Activated naive CD4-positive, alpha-beta T cell treated with anti-CD3 and anti-CD28 coated beads, Interleukin-2, amount 50 U/mL, for 72 hours (primary cell): ENCODE results near the gene CTIF. TPM values are rescaled to one million over a fixed set of nuclear protein-coding genes. Genes with fewer than 3 reads are reported as not detected.
A peak's percentile ranks its signal among the peaks of the same experiment; 100 is the strongest.
"Not testable (repeated sequence)": the region's sequence is repeated elsewhere in the genome, so short reads cannot be mapped to it uniquely, and the experiment has no call there.

ENCODE experiments used
- ATAC-seq, 2 donors: fragments of 150-1000 bp; cut with Tn5 transposase; 2 replicates each; pipeline ENCODE4 v1.10.0; 2021; ENCODE audit warnings: mild to moderate bottlenecking in 2 of 2, moderate library complexity in 2 of 2
- DNase-seq, 2 donors: peaks; one replicate each; pipeline ENCODE4 v3.0.0; 2021 to 2022; ENCODE audit warnings: low spot score in 2 of 2
- H3K27ac Mint-ChIP-seq, 2 donors: one replicate each; pipeline ENCODE4 v1.8.0; 2022; ENCODE audit warnings: mild to moderate bottlenecking in 2 of 2, mixed read lengths in 2 of 2
- H3K36me3 Mint-ChIP-seq, 2 donors: one replicate each; pipeline ENCODE4 v1.8.0; 2022; ENCODE audit warnings: mixed read lengths in 2 of 2
- H3K9me3 Mint-ChIP-seq, 2 donors: one replicate each; pipeline ENCODE4 v1.8.0; 2022; ENCODE audit warnings: mixed read lengths in 2 of 2
- total RNA-seq, 2 donors: library from RNA; stranded (reverse); gene quantifications; one replicate each; pipeline ENCODE4 v1.2.3, GENCODE V29; 2022

Gene CTIF
- total RNA-seq, 2 donors from 2014 or later = 2.4 to 7.9 TPM

DNA sequence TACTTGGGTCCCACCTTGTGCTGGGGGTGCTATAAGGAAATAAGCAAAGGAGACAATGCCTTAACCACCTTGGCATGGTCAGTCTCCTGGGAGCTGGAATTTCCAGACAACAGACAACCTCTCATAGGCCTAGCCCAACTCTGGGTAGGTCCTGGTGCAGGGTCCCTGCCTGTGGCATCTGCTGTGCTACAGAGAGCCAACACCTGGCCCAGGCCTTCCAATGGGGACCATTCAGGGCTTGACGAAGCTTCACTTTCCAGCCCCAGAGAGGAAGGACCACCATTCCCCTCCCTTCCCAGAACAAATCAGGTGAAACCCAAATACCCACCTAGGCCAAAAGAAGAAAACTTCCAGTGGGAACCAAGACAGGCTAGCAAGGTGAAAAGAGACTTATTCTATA lies 329.1 kb downstream of the CTIF start:
- Mint-ChIP-seq H3K36me3 (peaks cover 0 to 4% of the 10 kb centered on the region in 2 donors), H3K27ac (peak overlapping the region in 1 of 2 donors; percentile 88), H3K9me3 (no peaks in the 10 kb centered on the region)
- no peak for DNase-seq
- ATAC-seq = peak in 1 of 2 donors; percentile 3

DNA sequence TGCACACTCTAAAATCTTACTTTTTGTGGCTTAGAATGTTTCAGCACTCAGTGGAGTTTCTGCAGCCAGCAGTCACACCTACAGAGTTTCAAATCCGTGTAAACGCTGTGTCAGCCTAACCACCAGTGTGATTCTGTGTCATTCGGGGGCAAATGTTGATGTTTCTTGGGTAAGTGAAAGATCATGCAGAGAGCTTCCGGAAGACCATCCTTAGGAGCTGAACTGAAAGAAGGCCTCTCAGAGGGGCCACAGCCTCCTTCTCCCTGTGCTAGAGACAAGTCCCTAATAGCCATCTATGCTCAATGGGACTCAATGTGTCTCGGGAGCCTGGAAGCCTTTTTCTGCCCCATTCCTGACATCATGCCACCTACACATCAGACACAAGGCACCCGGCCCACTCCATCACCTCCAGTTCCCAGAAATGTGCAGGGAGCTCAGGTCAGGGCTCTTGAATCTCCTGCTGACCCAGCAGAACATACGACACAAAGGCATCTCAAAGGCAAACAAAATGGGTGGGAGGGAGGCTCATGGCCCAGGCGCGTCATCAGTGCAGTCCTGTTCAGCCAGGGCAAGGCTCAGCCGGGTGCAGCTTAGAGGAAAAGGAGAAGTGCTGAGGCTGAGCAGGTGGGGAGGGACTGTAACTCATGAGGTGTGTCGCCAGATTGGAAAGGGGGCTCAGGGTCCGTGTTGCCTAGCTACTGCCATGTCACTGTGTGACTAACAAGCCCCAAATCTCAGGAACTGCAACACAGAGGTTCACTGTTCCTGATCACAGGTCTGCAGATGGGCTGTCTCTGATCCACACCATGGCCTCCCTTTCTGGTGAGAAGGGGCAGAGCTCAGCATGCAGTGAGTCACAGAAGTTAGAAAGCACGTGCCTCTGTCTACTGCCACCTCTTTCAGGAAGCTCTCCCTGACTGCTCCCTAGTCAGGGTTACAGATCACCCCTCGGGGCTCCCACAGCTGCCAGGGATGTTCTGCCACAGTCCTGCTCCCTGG lies 329.9 kb downstream of the CTIF start:
- peak; percentile 56 to 59 for DNase-seq
- peak overlapping the region; percentile 88 to 90 for H3K27ac Mint-ChIP-seq
- ATAC-seq = peak; percentile 73 to 88

DNA sequence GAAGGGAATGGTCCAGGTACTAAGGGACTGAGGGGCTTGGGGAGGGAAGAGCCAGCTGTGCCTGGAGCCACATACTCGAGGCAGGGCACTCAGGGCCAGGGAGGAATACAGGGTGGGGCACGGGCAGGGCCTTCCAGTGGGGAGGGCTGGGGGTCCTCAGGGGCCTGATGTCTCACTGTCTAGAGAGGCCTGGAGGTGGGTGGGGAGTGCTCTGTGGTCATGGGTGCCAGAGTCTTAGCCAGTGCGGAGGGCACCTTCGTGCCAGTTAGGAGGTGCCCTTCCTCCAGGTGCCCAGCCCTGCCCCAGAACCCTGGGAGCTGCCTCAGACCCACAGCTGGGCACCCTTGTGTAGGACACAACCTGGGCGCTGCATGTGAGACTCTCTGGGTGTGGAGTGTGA lies 330.8 kb downstream of the CTIF start:
- H3K36me3 Mint-ChIP-seq = no peaks in the 10 kb centered on the region
- no peaks in the 10 kb centered on the region for H3K9me3 Mint-ChIP-seq
- DNase-seq (no peak), ATAC-seq (no peak)
- H3K27ac Mint-ChIP-seq = peak overlapping the region in 1 of 2 donors; percentile 88

More for the DNA sequence above, 329.9 kb downstream of the CTIF start:
- H3K36me3 Mint-ChIP-seq = peaks cover 0 to under 1% of the 10 kb centered on the region in 2 donors
- no peaks in the 10 kb centered on the region for H3K9me3 Mint-ChIP-seq

DNA sequence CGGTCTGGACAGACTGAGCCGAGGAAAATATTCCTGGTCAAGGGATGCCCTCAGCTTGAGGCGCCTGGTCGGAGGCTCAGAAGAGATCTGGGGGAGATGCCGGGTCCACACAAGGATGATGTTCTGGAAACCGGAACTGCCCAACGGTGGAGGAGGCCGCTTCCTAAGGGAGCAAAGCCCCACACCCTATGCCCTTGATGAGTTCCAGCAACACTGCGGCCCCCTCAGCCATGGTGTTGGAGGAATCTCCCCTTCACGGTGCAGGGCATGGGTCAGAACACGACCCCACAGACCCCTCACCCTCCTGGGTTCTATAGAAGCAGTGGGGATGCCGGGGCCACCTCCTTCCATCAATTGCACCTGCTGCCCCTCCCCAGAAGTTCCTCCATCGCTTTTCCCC lies 332.1 kb downstream of the CTIF start:
- H3K27ac Mint-ChIP-seq, H3K9me3 Mint-ChIP-seq, DNase-seq, H3K36me3 Mint-ChIP-seq, ATAC-seq: not testable (repeated sequence)

DNA sequence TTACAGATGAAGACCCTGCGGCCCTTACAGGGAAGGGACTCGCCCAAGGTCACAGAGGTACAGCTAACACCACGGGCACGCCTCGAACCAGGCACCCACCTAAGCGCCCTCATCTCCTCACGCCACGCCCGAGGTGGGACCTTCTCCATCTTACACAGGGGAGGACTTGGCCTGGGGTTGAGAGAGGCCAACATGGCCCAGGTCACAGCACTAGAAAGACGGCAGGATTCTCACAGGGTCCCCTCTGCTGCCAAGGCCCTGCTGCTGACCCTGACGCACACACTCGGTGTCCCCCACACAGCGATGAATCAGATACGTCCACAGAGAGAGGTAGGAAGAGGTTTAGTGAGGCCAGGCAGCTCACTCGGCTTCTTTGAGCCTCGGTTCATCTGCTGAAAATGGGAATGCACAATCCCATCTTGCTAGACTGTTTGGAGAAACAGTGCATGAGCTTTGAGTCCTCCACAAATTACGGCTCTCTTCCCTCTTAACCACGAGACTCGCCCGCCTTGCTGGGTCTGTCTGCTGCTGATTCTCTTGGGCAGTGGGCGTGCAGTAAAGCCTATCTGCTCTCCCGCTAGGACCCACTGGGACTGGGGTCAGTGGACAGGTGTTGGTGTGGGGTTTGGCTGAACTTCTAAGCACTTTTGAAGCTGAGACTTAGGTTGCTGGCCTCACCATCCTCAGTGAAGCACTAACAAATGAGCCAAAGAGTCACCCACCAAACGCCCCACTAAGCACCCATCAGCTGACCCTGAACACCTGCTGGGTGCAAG lies 332.7 kb downstream of the CTIF start:
- Mint-ChIP-seq H3K27ac (no peak overlapping the region), H3K36me3 (no peaks in the 10 kb centered on the region), H3K9me3 (no peaks in the 10 kb centered on the region)
- no peak for ATAC-seq
- no peak for DNase-seq

DNA sequence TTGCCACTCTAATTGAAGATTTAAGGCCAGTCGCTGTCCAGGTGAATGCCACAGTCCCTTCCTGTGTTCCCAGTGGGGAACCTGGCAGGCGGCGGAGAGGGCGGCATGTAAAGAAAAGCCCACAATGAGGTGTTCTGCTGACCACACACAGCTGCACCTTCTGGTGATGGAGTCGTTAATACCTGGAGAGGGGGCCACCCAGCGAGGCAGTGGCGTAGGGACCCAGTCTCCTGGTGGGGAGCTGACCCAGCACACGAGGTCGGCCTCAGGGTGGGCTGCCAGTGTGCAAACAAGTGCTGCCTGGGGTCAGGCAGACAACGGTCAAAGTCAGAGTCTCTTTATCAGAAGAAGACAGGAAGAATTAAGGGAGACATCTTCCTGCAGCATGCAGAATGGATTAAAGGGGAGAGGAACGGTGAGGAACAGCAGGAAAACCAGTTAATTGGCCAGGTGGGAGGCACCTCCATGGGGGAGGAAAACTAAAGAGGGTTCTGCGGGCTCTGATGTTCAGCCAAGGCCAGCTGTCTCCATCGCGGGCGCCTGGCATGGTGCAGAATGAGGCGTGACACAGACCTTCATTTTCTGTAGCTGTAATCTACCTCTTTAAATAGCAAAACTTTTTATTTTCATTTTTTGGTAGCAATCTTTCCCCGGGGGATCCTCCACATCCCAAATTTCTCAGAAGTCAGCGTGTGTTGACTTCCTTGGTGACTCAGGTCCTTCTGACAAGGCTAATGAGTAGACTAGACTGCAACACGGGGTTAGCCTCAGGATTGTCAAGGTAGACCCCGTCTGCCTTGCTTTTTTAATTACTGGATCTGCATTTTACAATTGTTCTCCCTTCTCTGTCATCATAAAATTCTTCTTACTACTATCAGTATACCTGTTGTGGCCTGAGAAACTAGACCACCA lies 333.7 kb downstream of the CTIF start:
- Mint-ChIP-seq H3K36me3 (no peaks in the 10 kb centered on the region), H3K9me3 (no peaks in the 10 kb centered on the region), H3K27ac (no peak overlapping the region)
- ATAC-seq (no peak), DNase-seq (no peak)

DNA sequence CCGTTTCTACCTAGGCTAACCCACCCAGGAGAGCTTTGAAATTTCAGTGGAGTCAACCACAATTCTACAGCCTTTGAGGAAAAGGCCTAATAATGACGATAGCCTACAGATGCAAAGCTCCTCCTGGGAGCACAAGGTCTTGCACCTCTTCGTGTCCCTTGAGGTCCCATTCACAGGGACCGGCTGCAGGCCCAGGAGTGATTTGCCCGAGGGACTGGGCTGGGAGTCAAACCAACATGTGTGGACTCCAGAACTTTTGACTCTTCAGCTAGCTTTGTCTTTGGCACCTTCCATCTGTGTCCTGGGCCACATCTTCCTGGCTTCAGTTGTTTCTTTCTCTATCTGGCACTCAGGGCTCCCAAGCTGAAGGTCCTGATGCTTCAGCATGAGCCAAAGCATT lies 335.4 kb downstream of the CTIF start:
- DNase-seq = no peak
- Mint-ChIP-seq H3K36me3 (no peaks in the 10 kb centered on the region), H3K27ac (no peak overlapping the region), H3K9me3 (no peaks in the 10 kb centered on the region)
- ATAC-seq = no peak

DNA sequence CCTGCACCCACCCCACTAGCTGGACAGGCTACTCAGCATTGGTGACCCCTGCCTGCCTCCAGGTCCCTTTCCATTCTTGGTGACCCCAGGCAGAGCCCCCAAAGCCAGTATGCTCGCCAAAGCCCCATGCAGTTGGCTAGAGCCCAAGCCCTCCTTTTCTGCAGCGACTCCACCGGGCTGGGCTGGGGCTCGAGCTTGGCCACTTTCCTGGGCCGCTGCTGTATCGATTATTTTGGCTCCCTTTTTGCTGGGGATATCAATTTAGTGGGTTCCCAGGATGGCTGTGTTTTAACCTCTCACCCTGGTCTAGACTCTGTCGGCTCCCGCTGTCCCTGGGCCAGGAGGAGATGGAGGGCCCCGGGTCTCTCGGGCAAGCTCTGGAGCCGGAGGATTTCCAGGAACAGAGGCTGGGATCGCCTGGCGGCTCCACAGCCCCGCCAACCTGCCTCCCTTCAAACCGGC lies 335.9 kb downstream of the CTIF start:
- Mint-ChIP-seq H3K9me3 (no peaks in the 10 kb centered on the region), H3K27ac (no peak overlapping the region), H3K36me3 (no peaks in the 10 kb centered on the region)
- ATAC-seq (no peak), DNase-seq (no peak)

DNA sequence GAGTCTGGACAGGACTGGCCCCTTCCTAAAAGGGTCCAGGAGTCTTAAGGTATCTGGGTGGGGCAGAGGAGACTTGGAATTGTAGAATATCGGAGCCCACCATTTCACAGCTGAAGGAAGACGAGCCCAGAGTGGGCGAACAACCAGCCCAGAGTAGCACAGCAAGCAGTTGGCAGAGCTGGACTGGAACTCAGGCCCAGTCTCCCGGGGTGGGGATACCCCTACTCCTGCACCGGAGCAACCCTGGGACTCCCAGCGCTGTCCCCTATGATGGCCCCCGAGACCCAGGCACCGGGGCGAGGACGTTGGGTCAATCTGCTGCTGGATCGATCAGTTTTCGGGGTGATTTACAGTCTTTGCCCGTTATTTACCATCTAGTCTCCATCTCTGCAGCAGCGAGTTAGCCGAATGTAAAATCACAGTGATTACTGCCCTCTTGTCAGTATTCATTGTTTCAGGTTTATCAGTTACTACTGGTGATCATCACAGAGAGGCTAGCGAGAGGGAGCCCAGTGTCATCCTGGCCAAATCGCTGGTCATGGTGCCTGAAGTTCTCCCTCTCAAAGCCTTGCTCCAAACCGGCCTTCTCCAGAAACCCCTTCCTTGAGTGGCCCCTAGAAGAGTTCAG lies 336.6 kb downstream of the CTIF start:
- H3K27ac Mint-ChIP-seq = peak overlapping the region in 1 of 2 donors; percentile 65
- DNase-seq (no peak), ATAC-seq (no peak)
- no peaks in the 10 kb centered on the region for H3K36me3 Mint-ChIP-seq
- H3K9me3 Mint-ChIP-seq = peaks cover 0 to 4% of the 10 kb centered on the region in 2 donors

DNA sequence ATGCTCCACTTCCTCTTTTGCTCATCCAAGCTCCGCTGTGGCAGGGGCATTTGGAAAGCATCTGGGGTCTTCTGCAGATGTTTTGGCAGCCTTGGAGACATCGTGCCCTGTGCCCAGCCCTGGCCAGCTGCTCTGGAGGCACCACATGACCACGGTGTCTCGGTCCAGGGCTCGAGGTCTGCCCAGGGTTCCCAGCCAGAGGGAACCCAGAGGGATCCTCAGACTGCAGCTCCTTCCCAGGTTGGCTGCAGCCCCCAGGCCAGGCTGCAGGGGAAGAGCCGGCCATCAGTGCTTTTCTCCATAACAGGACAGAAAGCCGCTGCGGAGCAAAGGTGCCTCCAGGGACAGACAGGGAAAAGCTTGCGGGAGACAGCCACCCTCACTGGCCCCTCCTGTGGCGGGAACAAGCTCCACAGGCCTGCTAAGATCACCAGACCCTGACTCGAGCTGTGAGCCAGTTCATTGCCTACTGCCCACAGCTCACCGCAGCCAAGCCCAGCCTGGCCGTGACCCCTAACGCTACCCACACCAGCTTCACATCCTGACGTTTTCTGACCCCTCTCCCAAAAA lies 337.2 kb downstream of the CTIF start:
- DNase-seq (no peak), ATAC-seq (no peak)
- Mint-ChIP-seq H3K9me3 (peaks cover 0 to 4% of the 10 kb centered on the region in 2 donors), H3K27ac (no peak overlapping the region), H3K36me3 (no peaks in the 10 kb centered on the region)

DNA sequence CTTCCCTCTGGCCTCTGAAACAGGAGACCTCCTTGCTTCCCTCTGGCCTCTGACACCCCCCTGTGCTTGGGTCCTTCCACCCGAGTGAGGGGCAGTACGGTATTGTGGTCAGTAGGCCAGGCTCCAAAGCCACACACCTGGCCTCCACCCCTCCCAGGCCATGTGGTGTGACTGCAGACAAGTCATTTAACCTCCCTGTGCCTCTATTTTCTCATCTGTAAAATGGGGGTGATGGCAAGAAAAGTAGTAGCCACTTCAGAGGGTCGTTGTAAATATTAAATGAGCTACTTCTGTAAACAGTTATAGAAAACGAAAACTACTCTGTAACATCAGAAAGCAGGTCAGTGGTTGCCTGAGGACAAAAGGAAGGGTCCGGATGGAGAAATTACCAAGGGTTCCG lies 337.8 kb downstream of the CTIF start:
- ATAC-seq = no peak
- no peak overlapping the region for H3K27ac Mint-ChIP-seq
- peaks cover 0 to 4% of the 10 kb centered on the region in 2 donors for H3K9me3 Mint-ChIP-seq
- no peak for DNase-seq
- no peaks in the 10 kb centered on the region for H3K36me3 Mint-ChIP-seq

DNA sequence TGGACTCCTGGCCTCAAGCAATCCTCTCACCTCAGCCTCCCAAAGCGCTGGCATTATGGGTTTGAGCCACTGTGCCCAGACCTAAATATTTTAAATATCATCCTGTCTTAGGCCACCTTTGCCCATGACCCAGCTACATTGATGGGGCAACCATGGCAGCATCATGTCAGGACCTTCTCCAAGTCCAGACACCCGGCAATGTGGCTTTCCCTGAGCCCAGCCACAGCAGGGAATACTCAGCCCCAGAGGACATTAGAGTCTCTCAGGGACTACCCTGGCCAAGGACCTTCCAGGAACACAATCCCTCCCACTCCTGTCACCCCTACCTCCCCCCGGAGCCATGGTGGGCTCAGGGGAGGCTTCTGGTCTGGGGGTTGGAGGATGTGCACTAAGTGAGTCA lies 339.1 kb downstream of the CTIF start:
- Mint-ChIP-seq H3K27ac (no peak overlapping the region), H3K9me3 (peaks cover 0 to 4% of the 10 kb centered on the region in 2 donors), H3K36me3 (no peaks in the 10 kb centered on the region)
- no peak for ATAC-seq
- no peak for DNase-seq

DNA sequence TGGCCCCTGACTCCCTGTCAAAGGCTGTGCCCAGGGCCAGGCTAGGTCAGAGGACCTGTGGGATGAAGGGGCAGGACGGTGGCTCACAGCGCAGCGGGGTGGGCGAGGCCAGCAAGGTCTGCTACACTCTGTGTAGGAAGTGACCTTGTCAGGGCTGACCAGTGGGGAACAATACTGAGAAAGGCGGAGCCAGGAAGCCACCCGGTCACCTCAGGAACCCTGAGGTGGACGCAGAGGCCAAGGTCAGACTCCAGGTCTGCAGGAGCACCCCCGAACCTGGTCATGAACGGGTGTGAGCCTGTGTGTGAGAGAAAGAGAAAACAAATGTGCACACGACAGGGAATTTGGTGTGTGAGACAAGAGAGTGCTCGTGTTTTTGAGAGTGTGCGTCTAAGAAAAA lies 339.6 kb downstream of the CTIF start:
- no peak for ATAC-seq
- H3K27ac Mint-ChIP-seq = peak overlapping the region; percentile 12 to 66
- H3K36me3 Mint-ChIP-seq = no peaks in the 10 kb centered on the region
- DNase-seq = no peak
- peaks cover 0 to 4% of the 10 kb centered on the region in 2 donors for H3K9me3 Mint-ChIP-seq

DNA sequence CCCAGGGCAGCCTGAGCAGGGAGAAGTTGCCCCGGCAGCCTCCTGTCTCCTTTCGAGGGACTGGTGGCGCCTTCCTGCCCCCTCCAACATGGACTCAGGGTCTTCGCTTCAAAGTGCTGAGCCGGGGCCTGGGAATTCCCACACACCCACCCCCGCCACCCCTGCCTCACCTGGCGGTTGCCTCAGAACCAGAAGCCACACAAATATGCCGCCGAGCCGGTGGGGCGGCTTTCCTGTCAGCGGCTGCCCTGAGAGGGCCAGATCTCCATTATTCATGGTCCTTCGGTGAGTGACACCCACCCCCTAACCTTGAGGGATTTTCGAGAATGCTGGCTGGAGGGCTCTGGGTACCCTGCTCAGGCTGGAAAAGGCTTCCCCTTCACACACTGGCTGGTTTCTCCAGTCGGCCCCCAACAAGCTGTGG lies 340.2 kb downstream of the CTIF start:
- H3K9me3 Mint-ChIP-seq = peaks cover 0 to 4% of the 10 kb centered on the region in 2 donors
- ATAC-seq (no peak), DNase-seq (no peak)
- no peaks in the 10 kb centered on the region for H3K36me3 Mint-ChIP-seq
- H3K27ac Mint-ChIP-seq = peak overlapping the region in 1 of 2 donors; percentile 12

DNA sequence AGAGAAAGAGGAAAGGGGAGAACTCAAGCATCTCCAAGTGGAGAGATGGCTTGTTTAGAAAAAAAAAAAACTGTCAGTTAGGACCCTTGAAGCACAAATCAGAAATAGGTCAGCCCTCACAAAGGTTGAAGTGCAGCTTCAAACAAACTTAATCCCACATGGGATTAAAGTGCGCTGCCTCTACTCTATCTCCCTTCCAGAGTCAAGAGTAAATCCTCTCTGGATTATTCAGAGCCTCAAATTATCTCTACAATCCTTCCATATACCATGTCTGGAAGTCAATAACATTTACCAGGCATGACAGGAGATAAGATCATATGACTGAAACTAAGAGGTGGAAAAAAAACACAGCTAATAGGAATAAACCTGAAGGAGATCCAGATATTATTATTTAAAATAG lies 342.1 kb downstream of the CTIF start:
- Mint-ChIP-seq H3K9me3 (peaks cover 0 to 4% of the 10 kb centered on the region in 2 donors), H3K27ac (no peak overlapping the region)
- ATAC-seq = no peak

More for the DNA sequence above, 342.1 kb downstream of the CTIF start:
- no peak for DNase-seq
- no peaks in the 10 kb centered on the region for H3K36me3 Mint-ChIP-seq
